GM19395 (cell line): ENCODE measurements around the gene ZNF593OS.
A peak's percentile ranks its signal among the peaks of the same experiment; 100 is the strongest.

ENCODE experiments used
- ATAC-seq: cut with Tn5 transposase; IDR thresholded peaks from one replicate; pipeline ENCODE4 v1.9.1; 2021; ENCODE audit warnings: mild to moderate bottlenecking, moderate library complexity; ENCODE audit not compliant: unreplicated experiment

The ZNF593OS gene

GRCh38 chr1:26184883-26185282 lies 13.3 kb upstream of the ZNF593OS start:
- no peak for ATAC-seq

- ATAC-seq, result no peak
These were observed 12.5 kb upstream of the ZNF593OS start for GRCh38 chr1:26184086-26184485.

- ATAC-seq, result no peak
These were observed 10.7 kb upstream of the ZNF593OS start for GRCh38 chr1:26182383-26182696.

GRCh38 chr1:26181586-26182382 lies 10.2 kb upstream of the ZNF593OS start:
- no peak for ATAC-seq

- no peak for ATAC-seq
These were observed 8.4 kb upstream of the ZNF593OS start for GRCh38 chr1:26180010-26180506.

GRCh38 chr1:26177182-26177684 lies 5.6 kb upstream of the ZNF593OS start, which contains the start of gene CNKSR1:
CNKSR1 (plus strand) TSS chr1:26177491; CDS start chr1:26177548, 57 bp downstream.
- ATAC-seq, result no peak

GRCh38 chr1:26175346-26175745 lies 3.7 kb upstream of the ZNF593OS start:
- no peak for ATAC-seq

- no peak for ATAC-seq
These were observed 1.2 kb downstream of the ZNF593OS start for GRCh38 chr1:26170472-26170821.

GRCh38 chr1:26169669-26170471 lies 1.8 kb downstream of the ZNF593OS start, which contains the start of gene ZNF593:
ZNF593 (plus strand) TSS chr1:26169908; CDS start chr1:26169984, 76 bp downstream.
- ATAC-seq, result peak; percentile 90

- no peak for ATAC-seq
These were observed 2.5 kb downstream of the ZNF593OS start for GRCh38 chr1:26169198-26169554.

GRCh38 chr1:26168410-26169197 lies 3.0 kb downstream of the ZNF593OS start, which contains the start of gene C1orf232:
C1orf232 (minus strand) TSS chr1:26168963; CDS start chr1:26168499, 464 bp downstream.
- ATAC-seq, result no peak

- ATAC-seq, result no peak
These were observed 4.8 kb downstream of the ZNF593OS start for GRCh38 chr1:26166719-26167281.

- no peak for ATAC-seq
These were observed 6.5 kb downstream of the ZNF593OS start for GRCh38 chr1:26164861-26165842.

- no peak for ATAC-seq
These were observed 7.4 kb downstream of the ZNF593OS start for GRCh38 chr1:26164036-26164860.

GRCh38 chr1:26163684-26164035 lies 8.0 kb downstream of the ZNF593OS start:
- ATAC-seq, result no peak

- ATAC-seq, result no peak
These were observed 9.4 kb downstream of the ZNF593OS start for GRCh38 chr1:26162220-26162709.

GRCh38 chr1:26161415-26162219 lies 10.0 kb downstream of the ZNF593OS start:
- ATAC-seq, result no peak
